ENCODE data around the gene LPIN3.
A peak's percentile ranks its signal among the peaks of the same experiment; 100 is the strongest.

LPIN3 gene

GRCh38 chr20:41334036-41334435, 6.6 kb upstream of the LPIN3 start:
- peaks cover 52% of the 10 kb centered on the region for H3K27me3 Mint-ChIP-seq
- no peak overlapping the region for H3K4me3 Mint-ChIP-seq
- peaks cover 10% of the 10 kb centered on the region for H3K4me1 Mint-ChIP-seq (ENCODE audit: low read depth)
- intact Hi-C loops (cut with micrococcal nuclease), result no loop called here
- H3K27ac Mint-ChIP-seq, result no peak overlapping the region
- H3K36me3 Mint-ChIP-seq (ENCODE audit: low read depth), result no peaks in the 10 kb centered on the region
- H3K9me3 Mint-ChIP-seq, result no peaks in the 10 kb centered on the region

- intact Hi-C loops (cut with micrococcal nuclease), result no loop called here
- Mint-ChIP-seq H3K4me1 (ENCODE audit: low read depth) (peaks cover 3% of the 10 kb centered on the region), H3K27ac (no peak overlapping the region), H3K9me3 (no peaks in the 10 kb centered on the region), H3K27me3 (peaks cover 57% of the 10 kb centered on the region), H3K36me3 (ENCODE audit: low read depth) (no peaks in the 10 kb centered on the region), H3K4me3 (no peak overlapping the region)
Measured at GRCh38 chr20:41334443-41335421, 5.9 kb upstream of the LPIN3 start.

GRCh38 chr20:41335591-41335990, 5.0 kb upstream of the LPIN3 start:
- Mint-ChIP-seq H3K36me3 (ENCODE audit: low read depth) (no peaks in the 10 kb centered on the region), H3K9me3 (no peaks in the 10 kb centered on the region), H3K4me3 (no peak overlapping the region), H3K27me3 (peaks cover 55% of the 10 kb centered on the region), H3K27ac (no peak overlapping the region), H3K4me1 (ENCODE audit: low read depth) (peaks cover 8% of the 10 kb centered on the region)
- intact Hi-C loops (cut with micrococcal nuclease), result no loop called here

- Mint-ChIP-seq H3K9me3 (no peaks in the 10 kb centered on the region), H3K4me3 (no peak overlapping the region), H3K4me1 (ENCODE audit: low read depth) (peaks cover 9% of the 10 kb centered on the region), H3K27ac (no peak overlapping the region), H3K27me3 (peaks cover 52% of the 10 kb centered on the region), H3K36me3 (ENCODE audit: low read depth) (no peaks in the 10 kb centered on the region)
- intact Hi-C loops (cut with micrococcal nuclease), result no loop called here
Measured at GRCh38 chr20:41336711-41337492, 3.7 kb upstream of the LPIN3 start.

- H3K27me3 Mint-ChIP-seq, result peaks cover 50% of the 10 kb centered on the region
Measured at GRCh38 chr20:41339957-41340326, 679 bp upstream of the LPIN3 start.

GRCh38 chr20:41342474-41343464, 2.1 kb downstream of the LPIN3 start:
- H3K27ac Mint-ChIP-seq, result no peak overlapping the region
- intact Hi-C loops (cut with micrococcal nuclease), result no loop called here
- peaks cover 29% of the 10 kb centered on the region for H3K27me3 Mint-ChIP-seq
- H3K4me3 Mint-ChIP-seq, result no peak overlapping the region
- no peaks in the 10 kb centered on the region for H3K36me3 Mint-ChIP-seq (ENCODE audit: low read depth)
- peaks cover 9% of the 10 kb centered on the region for H3K4me1 Mint-ChIP-seq (ENCODE audit: low read depth)
- H3K9me3 Mint-ChIP-seq, result no peaks in the 10 kb centered on the region

More at GRCh38 chr20:41339957-41340326, 679 bp upstream of the LPIN3 start:
- Mint-ChIP-seq H3K36me3 (ENCODE audit: low read depth) (no peaks in the 10 kb centered on the region), H3K4me1 (ENCODE audit: low read depth) (peaks cover 9% of the 10 kb centered on the region), H3K4me3 (peak overlapping the region; percentile 76), H3K9me3 (no peaks in the 10 kb centered on the region), H3K27ac (peak overlapping the region; percentile 61)
- intact Hi-C loops (cut with micrococcal nuclease), result loop anchor here (1.0 to 2.0 kb wide), 3 partner anchors 23 to 371 kb away; partner anchors contain the start of gene ZHX3

GRCh38 chr20:41344477-41344876, 3.9 kb downstream of the LPIN3 start:
- H3K4me1 Mint-ChIP-seq (ENCODE audit: low read depth), result peaks cover 9% of the 10 kb centered on the region
- no peak overlapping the region for H3K27ac Mint-ChIP-seq
- intact Hi-C loops (cut with micrococcal nuclease), result no loop called here
- no peaks in the 10 kb centered on the region for H3K36me3 Mint-ChIP-seq (ENCODE audit: low read depth)
- no peak overlapping the region for H3K4me3 Mint-ChIP-seq
- H3K9me3 Mint-ChIP-seq, result no peaks in the 10 kb centered on the region
- peaks cover 17% of the 10 kb centered on the region for H3K27me3 Mint-ChIP-seq

- Mint-ChIP-seq H3K4me3 (no peak overlapping the region), H3K27me3 (peaks cover 12% of the 10 kb centered on the region), H3K4me1 (ENCODE audit: low read depth) (peaks cover 6% of the 10 kb centered on the region), H3K36me3 (ENCODE audit: low read depth) (no peaks in the 10 kb centered on the region), H3K9me3 (no peaks in the 10 kb centered on the region), H3K27ac (no peak overlapping the region)
- intact Hi-C loops (cut with micrococcal nuclease), result no loop called here
Measured at GRCh38 chr20:41344938-41345728, 4.5 kb downstream of the LPIN3 start.

GRCh38 chr20:41345729-41346067, 5.1 kb downstream of the LPIN3 start:
- Mint-ChIP-seq H3K36me3 (ENCODE audit: low read depth) (no peaks in the 10 kb centered on the region), H3K4me3 (no peak overlapping the region), H3K9me3 (no peaks in the 10 kb centered on the region), H3K27me3 (peaks cover 15% of the 10 kb centered on the region), H3K27ac (no peak overlapping the region), H3K4me1 (ENCODE audit: low read depth) (peaks cover 6% of the 10 kb centered on the region)
- intact Hi-C loops (cut with micrococcal nuclease), result no loop called here

- H3K27me3 Mint-ChIP-seq, result peaks cover 12% of the 10 kb centered on the region
- peaks cover 7% of the 10 kb centered on the region for H3K4me1 Mint-ChIP-seq (ENCODE audit: low read depth)
- no peaks in the 10 kb centered on the region for H3K9me3 Mint-ChIP-seq
- no peak overlapping the region for H3K27ac Mint-ChIP-seq
- intact Hi-C loops (cut with micrococcal nuclease), result no loop called here
- no peak overlapping the region for H3K4me3 Mint-ChIP-seq
- H3K36me3 Mint-ChIP-seq (ENCODE audit: low read depth), result no peaks in the 10 kb centered on the region
Measured at GRCh38 chr20:41347523-41348429, 7.2 kb downstream of the LPIN3 start.

- intact Hi-C loops (cut with micrococcal nuclease), result no loop called here
- H3K27ac Mint-ChIP-seq, result no peak overlapping the region
- H3K4me1 Mint-ChIP-seq (ENCODE audit: low read depth), result peaks cover 7% of the 10 kb centered on the region
- peaks cover 12% of the 10 kb centered on the region for H3K27me3 Mint-ChIP-seq
- H3K9me3 Mint-ChIP-seq, result no peaks in the 10 kb centered on the region
- no peaks in the 10 kb centered on the region for H3K36me3 Mint-ChIP-seq (ENCODE audit: low read depth)
- H3K4me3 Mint-ChIP-seq, result no peak overlapping the region
Measured at GRCh38 chr20:41348430-41349172, 8.0 kb downstream of the LPIN3 start.

GRCh38 chr20:41349266-41349665, 8.6 kb downstream of the LPIN3 start:
- intact Hi-C loops (cut with micrococcal nuclease), result no loop called here
- no peaks in the 10 kb centered on the region for H3K9me3 Mint-ChIP-seq
- no peaks in the 10 kb centered on the region for H3K36me3 Mint-ChIP-seq (ENCODE audit: low read depth)
- no peak overlapping the region for H3K27ac Mint-ChIP-seq
- peaks cover 12% of the 10 kb centered on the region for H3K27me3 Mint-ChIP-seq
- H3K4me1 Mint-ChIP-seq (ENCODE audit: low read depth), result peaks cover 7% of the 10 kb centered on the region
- H3K4me3 Mint-ChIP-seq, result no peak overlapping the region
